HG03354 (cell line): Measurements from ENCODE around the gene SELPLG.
A peak's percentile ranks its signal among the peaks of the same experiment; 100 is the strongest.
"Not testable (repeated sequence)": the region's sequence is repeated elsewhere in the genome, so short reads cannot be mapped to it uniquely, and the experiment has no call there.

ENCODE experiments used
- ATAC-seq: cut with Tn5 transposase; IDR thresholded peaks from one replicate; pipeline ENCODE4 v1.9.1; 2021; ENCODE audit warnings: mild to moderate bottlenecking; ENCODE audit not compliant: unreplicated experiment, poor library complexity, severe bottlenecking

SELPLG gene

DNA sequence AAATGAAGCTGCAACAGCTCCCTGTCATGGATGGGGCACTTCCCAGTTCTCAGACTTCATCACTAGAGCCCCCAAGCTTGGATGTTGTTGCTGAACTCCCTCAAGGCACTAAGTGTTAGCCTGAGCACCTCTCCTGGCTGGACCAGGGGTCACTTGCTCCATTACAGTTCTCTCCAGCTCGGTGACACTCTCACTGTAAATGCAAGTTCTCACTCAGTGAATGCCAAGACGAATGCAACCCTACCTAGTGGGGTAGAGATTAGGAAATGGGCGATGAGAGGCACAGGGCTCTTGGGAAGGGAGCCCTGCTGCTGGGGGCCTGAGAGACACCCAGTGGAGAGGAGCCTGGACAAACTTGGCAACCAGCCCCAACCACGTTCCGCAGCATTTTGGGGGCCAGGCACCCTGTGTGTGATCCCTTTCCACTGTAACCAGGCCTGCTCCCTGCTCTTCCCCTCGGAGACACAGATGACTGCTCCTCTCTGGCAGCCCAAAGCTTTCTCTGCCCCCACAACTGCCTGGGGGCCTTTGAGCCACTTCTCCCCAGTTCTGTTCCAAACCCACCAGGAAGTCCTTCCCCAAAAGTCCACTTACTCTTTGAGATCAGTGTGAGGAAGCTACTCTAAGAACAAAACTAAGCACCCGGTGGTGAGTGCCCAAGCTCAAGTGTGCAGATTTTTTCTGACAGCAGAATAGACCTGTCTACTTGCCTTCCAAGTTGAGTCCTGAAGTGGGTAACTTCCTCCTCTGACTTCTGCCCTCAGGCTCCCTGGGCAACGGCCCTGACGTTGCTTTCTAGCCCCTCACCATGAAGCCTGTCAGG lies 8.0 kb upstream of the SELPLG start:
- no peak for ATAC-seq

DNA sequence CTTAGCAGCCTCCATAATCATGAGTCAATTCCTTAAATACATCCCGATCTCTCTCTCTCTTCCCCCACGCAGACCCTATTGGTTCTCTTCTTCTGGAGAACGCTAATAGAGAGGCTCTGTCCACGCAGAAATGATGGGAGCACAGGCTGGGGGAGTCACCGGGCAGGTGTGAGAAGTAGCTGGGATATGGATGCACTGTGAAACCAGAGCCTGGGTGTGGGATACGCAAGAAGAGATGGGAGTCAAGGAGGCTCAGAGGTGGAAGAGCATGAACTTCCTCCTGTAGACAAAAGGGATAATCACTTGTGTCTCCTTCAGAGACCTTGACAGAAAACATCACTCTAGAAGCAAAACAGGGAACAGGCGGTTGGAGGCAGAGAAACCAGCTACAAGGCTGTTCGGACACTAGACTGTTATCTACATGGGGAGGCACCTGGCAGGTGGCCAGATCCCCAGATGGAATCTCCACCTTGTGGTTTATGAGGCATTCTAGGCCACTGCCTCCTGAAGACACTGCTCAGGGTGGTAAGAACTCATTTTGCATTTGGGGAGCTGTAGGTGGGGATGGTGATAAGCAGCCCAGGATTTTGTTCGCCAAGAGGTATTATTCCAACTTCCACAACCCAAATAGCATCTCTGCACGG lies 7.2 kb upstream of the SELPLG start:
- no peak for ATAC-seq

DNA sequence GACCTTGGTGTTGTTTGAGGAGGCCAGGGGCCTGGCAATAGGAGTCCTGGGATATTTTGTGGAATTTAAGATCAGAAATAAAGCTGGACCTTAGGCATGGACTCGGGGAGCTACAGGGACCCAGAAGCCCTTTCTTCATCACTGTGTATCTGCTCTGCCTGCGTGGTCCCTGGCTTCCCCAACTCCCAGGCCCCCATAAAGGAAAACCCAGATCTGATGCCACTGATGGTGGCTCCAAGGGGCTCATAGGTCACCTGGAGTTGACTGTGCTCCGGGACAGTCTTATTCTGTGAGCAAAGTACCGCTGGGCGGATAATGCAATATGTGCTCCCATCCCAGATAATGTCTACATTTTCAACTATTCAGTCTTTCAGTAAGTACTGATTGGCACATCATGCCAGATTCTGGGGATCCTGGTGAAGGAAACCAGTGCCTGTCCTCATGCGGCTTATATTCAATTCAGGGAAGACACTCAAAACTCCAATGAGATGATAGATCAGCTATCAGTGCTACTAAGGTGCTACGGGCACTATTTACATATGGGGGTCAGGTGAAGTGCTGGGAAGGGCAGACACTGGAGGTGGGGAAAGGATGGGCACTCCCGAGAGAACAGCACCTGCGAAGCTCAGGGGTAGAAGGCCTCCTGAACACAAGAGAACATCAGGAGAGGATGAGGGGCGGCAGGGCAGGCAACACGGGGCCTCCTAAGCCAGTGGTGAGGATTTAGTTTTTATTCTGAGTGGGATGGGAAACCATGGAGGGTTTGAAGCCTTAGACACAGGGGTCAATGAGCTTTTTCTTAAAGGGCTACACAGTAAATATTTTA lies 5.5 kb upstream of the SELPLG start:
- no peak for ATAC-seq

DNA sequence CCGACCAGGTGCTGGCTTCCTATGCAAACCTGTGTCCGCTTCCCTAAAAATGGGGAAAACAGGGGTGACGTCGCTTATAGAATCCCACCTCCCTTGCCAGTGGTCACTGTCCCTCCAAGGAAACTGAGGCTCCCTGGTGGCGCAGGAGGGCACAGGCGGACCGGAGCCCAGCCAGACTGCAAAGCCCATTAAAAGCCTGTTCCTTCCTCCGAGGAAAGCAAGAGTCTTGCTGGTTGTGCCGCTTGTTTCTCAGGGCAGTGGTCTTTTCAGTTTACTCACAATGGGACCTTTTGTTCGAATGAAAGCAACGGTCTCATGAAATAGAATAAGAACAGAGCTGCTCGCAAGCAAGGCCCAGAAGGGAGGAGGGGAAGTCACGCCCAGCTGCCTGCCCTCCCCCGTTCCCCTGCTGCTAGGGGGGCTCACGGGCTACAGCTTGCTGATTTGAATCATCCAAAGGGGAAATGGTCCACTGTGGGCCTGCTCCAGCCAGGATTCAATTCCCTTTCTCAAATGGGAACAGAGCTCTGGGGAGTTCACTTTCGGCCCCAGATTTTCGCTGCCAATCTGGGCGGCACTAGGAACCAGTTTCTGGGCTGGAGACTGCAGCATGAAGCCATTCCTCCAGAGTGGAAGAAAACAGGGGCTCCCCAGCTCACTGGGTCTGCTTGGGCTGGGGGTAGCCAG lies 4.6 kb upstream of the SELPLG start:
- ATAC-seq: no peak

DNA sequence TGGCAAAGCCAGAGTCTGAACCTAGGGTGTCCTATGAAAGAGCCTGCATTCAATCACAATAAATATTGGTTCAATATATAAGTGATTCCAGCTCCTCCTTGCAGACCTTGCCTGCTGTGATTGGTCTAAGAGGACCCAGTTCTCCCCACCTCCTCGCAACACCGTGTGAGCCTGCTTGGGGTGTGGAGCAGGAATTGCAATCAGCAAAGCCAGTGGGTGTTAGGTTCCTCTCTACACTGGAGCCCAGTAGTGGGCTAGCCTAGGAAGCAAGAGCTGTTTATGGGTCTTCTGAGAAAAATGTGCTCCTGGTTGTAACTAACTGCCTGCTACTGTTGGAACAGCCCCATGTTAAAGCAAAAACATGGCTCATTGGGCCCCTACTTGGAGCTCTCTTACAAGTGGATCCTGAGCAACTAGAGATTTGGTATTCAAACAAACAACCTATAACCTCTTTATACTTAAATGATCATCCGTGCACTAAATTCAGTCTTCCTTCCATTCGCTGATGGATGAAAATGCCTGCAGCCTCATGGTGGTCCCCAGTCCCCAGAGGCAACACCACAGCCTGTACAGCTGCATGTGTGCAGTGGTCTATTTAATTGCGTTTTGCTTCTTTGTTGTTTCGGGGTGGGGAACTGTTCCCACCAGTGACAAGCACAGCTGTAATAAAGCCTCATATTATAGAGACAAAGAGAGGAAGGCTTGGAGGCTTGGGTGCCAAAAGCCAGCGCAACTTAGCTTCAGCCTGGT lies 3.7 kb upstream of the SELPLG start:
- no peak for ATAC-seq

DNA sequence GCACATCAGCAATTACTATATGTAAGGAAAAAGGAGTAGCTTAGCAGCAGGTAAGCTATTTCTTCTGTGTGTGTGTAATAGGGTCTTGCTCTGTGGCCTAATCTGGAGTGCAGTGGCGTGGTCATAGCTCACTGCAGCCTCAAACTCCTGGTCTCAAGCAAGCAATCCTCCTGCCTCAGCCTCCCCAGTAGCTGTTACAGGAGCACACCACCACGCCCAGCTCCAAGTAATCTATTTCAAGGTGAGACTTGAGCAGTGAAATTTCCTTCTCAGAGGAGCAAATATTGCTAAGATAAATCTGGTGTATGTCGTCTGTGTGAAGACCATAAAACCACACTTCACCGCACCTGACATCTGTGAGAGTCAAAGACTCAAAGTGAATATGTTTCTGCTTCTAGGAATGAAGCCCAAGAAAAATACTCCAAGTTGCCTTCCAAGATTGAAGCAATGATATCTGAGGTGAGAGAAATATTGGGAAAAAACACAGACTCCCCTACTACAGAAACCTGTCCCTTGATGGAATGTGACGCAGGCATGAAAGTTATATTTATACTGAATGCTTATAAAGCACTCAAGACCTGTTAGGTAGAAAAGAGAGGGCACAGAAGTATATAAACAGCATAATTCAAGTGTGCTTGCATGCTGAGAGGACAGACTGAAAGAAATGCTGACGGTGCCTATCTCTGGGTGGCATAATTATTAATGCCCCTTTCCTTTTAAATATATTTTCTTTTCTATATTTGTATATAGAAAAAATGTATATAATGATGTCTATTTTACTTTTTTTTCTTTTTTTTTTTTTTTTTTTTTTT lies 2.5 kb upstream of the SELPLG start:
- ATAC-seq: no peak

DNA sequence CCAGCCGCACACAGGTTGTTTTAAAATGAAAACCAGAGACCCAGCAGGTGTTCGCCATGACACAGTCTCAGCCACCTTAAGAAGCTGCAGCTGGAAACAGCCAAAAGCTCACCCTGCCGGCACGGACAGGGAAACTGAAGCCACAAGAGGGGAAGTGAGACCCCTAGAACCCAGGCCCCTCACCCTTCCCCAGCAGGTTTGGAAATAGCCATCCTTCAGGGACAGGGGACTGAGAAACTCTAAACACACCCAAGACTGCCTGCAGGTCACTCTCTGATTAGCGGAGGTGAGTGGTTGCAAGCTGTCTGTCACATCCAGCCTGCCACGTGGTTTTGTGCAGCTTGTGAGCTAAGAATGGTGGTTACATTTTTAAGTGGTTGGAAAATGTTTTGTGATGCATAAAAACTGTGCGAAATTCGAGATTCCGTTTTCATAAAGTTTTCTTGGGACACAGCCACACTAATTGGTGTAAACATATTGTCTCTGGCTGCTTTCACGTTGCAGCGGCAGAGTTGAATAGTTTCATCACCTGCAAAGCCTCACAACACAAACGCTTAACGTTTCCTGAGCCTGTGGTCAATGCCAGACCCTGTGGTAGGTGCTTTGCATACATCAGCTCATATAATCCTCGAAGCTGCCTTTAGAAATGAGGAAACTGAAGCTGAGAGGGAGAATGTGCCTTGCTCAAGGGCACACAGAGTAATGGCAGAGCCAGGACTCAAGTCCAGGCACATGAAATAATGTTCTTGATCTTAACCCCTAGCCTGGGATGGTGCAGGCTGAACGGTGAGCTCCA lies 1.7 kb upstream of the SELPLG start:
- ATAC-seq: peak; percentile 61

DNA sequence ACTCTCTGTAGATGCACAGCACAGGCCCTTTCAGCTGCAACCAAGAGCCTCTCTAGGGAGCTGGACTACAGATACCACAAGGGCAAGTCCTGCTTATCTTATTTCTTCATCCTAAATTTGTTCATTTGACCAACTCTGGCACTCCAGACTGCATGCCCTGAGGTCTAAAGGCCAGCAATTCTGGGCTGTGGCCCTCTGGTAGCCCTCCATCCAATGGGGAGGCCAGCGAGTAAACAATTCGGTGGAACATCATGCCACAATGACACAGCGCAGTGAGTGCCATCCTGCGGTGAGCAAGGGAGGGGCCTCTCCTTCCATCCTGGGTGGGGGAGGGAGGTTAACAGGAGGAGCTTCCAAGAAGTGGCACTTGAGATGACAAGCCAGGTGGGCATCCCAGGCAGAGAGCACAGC lies 652 bp upstream of the SELPLG start:
- ATAC-seq: no peak

DNA sequence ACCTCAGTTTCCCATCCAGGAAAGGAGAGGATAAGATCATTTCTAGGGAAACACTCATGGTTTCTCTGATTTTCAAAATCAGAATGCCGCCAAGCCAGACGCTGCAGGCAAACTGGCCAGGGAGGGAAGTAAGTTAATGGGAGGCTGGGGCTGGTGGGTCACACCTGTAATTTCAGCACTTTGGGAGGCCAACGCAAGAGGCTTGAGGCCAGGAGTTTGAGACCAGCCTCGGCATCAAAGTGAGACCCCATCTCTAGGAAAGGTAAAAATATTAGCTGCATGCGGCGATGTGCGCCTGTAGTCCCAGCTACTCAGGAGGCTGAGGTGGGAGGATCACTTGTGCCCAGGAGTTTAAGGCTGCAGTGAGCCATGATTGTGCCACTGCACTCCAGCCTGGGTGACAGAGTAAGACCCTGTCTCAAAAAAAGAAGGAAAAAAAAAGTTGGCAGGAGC lies 587 bp downstream of the SELPLG start:
- no peak for ATAC-seq

DNA sequence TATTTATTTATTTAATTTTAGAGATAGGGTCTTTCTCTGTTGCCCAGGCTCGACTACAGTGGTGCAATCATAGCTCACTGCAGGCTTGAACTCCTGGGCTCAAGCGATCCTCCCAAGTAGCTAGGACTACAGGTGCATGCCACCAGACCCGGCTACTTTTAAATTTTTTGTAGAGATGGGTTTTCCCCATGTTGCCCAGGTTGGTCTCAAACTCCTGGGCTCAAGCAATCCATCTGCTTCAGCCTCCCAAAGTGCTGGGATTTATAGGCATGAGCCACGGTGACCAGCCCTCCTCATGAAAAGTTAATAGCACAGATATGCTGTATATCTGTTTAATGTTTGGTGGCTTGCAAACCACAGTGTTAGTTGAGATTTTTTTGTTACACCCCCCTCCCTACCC lies 2.4 kb downstream of the SELPLG start:
- ATAC-seq: not testable (repeated sequence)

DNA sequence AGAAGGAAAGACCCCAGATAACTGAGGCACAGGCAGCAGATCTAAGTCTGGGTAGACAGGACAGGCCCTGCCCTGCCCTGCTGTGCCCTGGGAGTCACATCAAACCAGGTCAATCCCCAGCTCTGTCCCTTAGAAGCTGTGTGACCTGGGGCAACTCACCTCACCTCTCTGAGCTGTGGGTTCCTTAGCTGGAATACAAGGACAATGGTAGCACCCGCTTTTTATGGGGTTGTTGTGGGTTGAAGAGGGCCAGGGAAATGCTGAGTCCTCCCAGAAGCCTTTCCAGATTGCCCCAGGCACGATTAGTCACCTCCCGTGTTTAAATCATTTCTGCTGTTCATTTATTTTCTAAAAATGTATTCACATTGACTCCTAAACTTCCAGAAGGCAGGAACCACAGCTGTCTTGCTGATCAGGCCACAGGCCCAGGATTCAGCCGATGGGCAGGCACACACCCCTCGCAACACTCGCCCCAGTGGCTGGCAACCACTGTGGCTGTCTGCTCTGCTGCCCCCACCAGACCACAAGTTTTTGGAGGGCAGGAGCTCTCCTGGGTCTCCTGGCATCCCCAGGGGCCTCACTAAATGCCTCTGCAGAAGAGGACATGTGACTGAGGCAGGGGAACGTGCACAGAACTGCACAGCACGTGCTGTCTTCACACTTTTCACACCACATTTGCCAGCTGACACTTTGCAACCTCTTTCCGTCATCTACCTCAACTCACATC lies 3.0 kb downstream of the SELPLG start:
- ATAC-seq: no peak

DNA sequence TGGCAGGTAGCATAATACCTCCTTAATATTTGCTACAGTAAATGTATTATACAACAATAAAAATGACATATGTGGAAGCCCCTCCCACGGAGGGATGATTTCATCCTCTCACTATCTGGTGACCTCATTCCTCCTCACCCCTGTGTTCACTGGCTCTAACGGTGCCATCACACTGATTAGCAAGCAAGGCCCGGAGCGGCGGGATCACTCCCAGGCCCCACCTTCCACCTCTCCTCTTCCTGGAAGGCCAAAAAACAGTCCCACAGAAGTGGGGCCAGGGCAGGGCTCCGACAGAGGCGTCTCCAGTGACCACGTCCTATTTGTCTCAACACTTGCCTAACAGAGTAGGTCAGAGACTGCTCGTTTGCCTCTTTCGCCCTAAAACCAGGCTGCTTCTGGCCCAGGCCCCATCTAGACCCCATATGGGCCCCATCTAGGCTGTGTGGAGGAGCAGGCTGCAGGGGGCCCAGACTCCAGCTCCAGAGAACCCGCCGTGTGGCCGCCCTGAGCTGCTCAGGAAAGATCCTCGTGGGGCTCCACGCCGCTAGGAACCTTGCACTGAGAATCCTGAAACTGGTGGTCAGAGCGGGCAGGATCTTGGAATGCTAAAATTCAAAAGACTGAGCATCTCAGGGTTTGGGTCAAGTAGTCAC lies 3.7 kb downstream of the SELPLG start:
- ATAC-seq: no peak

DNA sequence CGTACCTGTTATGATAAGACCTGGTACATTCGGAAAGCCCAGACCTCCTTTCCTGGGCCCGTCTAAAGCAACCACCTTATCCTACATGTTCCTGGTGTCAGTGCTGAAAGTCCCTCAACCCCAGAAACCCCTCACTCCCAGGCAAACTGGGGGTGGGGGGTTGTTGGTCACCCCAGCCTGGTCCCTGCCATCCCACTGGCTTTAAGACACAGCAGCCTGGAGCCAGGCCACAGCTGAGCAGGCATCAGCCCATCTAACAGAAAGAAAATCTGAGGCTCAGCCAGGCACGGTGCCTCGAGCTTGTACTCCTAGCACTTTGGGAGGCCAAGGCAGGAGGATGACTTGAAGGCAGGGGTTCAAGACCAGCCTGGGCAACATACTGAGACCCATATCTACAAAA lies 4.5 kb downstream of the SELPLG start:
- ATAC-seq: no peak

DNA sequence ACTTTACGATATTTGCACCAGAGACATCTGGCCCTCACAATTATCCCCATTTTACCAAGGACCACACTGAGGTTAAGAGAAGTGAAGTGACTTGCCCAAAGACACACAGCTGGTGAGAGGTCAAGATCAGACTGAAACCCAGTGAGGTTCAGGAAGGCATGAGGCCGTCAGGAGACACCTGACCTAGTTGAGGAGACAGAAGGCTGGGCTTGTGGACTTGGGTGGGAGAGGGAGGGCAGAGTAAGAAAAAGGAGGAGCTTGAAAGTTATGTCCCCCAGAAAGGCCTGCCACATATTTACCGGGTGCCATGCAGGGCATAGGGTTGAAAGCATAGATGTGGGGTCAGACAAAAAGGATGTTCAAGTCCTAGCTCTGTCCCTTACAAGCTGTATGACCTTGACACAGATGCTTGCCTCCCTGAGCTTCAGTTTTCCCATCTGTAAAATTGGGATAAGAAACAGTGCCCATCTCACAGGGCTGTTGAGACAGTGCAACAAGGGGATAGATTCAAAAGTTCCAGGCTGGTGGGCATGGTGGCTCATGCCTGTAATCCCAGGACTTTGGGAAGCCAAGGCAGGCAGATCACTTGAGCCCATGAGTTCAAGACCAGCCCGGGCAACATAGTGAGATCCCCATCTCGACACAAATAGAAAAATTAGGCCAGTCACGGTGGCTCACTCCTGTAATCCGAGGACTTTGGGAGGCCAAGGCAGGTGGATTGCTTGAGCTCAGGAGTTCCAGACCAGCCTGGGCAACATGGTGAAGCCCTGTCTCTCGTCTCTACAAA lies 6.4 kb downstream of the SELPLG start:
- no peak for ATAC-seq

DNA sequence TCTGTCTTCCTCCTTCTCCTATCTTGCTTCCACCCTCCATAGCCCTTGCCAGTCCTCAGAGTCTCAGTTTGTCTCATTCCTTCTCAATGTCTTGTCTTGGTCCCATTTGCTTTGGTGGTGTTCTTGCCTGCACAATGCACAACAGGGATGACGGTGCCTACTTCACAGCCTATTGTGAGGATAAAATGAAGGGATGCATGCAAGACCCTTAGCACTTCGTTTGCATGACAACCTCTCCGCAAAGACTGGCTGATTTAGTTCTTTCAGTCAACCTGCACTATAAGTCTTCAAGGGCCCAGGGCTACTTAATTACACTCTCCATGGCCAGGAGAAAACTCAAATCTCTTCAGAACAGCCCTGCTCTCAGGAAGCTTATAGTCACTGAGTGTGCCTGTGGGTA lies 8.5 kb downstream of the SELPLG start:
- no peak for ATAC-seq

DNA sequence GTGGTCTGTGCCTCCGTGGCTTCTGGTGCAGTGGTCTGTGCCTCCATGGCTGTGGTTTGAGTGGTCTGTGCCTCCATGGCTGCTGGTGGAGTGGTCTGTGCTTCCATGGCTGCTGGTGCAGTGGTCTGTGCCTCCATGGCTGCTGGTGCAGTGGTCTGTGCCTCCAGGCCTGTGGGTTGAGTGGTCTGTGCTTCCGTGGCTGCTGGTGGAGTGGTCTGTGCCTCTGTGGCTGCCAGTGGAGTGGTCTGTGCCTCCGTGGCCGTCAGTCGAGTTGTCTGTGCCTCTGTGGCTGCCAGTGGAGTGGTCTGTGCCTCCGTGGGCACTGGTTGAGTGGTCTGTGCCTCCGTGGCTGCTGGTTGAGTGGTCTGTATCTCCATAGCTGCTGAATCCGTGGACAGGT lies 10.1 kb downstream of the SELPLG start:
- no peak for ATAC-seq
